Measurements from ENCODE around the gene CDON. TPM values are rescaled to one million over a fixed set of nuclear protein-coding genes. Genes with fewer than 3 reads are reported as not detected.

The CDON gene
- total and polyA plus RNA-seq, 9 of the 15 experiments (the other 6 are each of a cell fraction or from before 2014, with no cell fraction given): 0.08 to 0.64 (median 0.40) TPM

GRCh38 chr11:125931668-125932067, 131.0 kb downstream of the CDON start:
- ATAC-seq (no peak), DNase-seq (ENCODE audit: extremely low read depth in 1 of 4, low spot score in 3 of 4) (no peak), FAIRE-seq (no peak)
- POLR2A ChIA-PET: interaction anchor here (0.5 to 1.3 kb wide), 6 partner anchors 14 to 258 kb away, joined by 3 to 7 read pairs (median 4); partner anchors contain the start of gene VSIG10L2
- intact Hi-C loops (cut with micrococcal nuclease) (no loop called here), in situ Hi-C loops (cut with MboI) (no loop called here)
- CTCF ChIA-PET (ENCODE audit: low intra/inter-chr PET ratio): no interaction called here
- peak; percentile 48 for TF ChIP-seq MAFK (IDR thresholded peaks at IDR 0.05; ENCODE audit: low read length)
- no peak for TF ChIP-seq SNIP1 (IDR thresholded peaks at IDR 0.05; ENCODE audit: low read depth)
- TF ChIP-seq MAFG (tag; conservative IDR thresholded peaks at IDR 0.05): peak; percentile 54
- TF ChIP-seq SRSF9 (IDR thresholded peaks at IDR 0.05; ENCODE audit: borderline replicate concordance, low read depth, low read length): no peak
- TF ChIP-seq ZNF316 (IDR thresholded peaks at IDR 0.05): peak; percentile 63
- peak; percentile 64; the same call in 1 of the 2 replicates for TF ChIP-seq C11orf30 (IDR thresholded peaks at IDR 0.05; ENCODE audit: low read depth)
- TF ChIP-seq MAFF (IDR thresholded peaks at IDR 0.05; ENCODE audit: low read length): peak; percentile 70
- no TSS peak for BruUV-seq (replicated peaks)
- peaks cover 2 to 12% of the 10 kb centered on the region in 2 experiments; a peak in 2 of 5 replicates for H3K27me3 ChIP-seq (ENCODE audit: control insufficient read depth in 2 of 2, insufficient read depth in 2 of 2, low read length in 2 of 2)
- H3K9me3 ChIP-seq (replicated peaks; ENCODE audit: control insufficient read depth, insufficient read depth, low read depth, low read length): no peaks in the 10 kb centered on the region
- H3K4me1 ChIP-seq (replicated peaks in 1 of 2; ENCODE audit: control insufficient read depth in 2 of 2, insufficient read depth in 2 of 2, low read length in 2 of 2): peaks cover 4 to 9% of the 10 kb centered on the region in 2 experiments; a peak in 4 of 5 replicates
- H3K79me2 ChIP-seq (ENCODE audit: control insufficient read depth, insufficient read depth, low read length): no peaks in the 10 kb centered on the region
- no peaks in the 10 kb centered on the region for H4K20me1 ChIP-seq (replicated peaks; ENCODE audit: control insufficient read depth, insufficient read depth, low read length)
- no peaks in the 10 kb centered on the region for H3K9me1 ChIP-seq (ENCODE audit: control insufficient read depth, insufficient read depth, low read length)
- H3K4me3 ChIP-seq: no peak overlapping the region
- no peaks in the 10 kb centered on the region for H3K36me3 ChIP-seq (ENCODE audit: control insufficient read depth, insufficient read depth, low read length)
- H3K4me2 ChIP-seq (ENCODE audit: insufficient read depth, low read length): no peak overlapping the region
- H2AFZ ChIP-seq (ENCODE audit: low read depth, low read length): no peak overlapping the region
- H3K27ac ChIP-seq (ENCODE audit: extremely low read depth, low read depth, low read length): no peak overlapping the region
- WGBS (ENCODE audit: insufficient coverage, low coverage, missing lambda C conversion rate): 5% methylated on average over 6 of the region's 6 CpGs
- no peak overlapping the region for H3K9ac ChIP-seq (ENCODE audit: insufficient read depth in 1 of 2, low read depth in 2 of 2, low read length in 2 of 2)

- Histone ChIP-seq H3K9ac (ENCODE audit: insufficient read depth in 1 of 2, low read depth in 2 of 2, low read length in 2 of 2) (no peak overlapping the region), H3K4me1 (replicated peaks in 1 of 2; ENCODE audit: control insufficient read depth in 2 of 2, insufficient read depth in 2 of 2, low read length in 2 of 2) (peaks cover 4 to 9% of the 10 kb centered on the region in 2 experiments; a peak in 4 of 5 replicates), H3K9me3 (replicated peaks; ENCODE audit: control insufficient read depth, insufficient read depth, low read depth, low read length) (no peaks in the 10 kb centered on the region), H3K9me1 (ENCODE audit: control insufficient read depth, insufficient read depth, low read length) (no peaks in the 10 kb centered on the region), H3K27ac (ENCODE audit: extremely low read depth, low read depth, low read length) (no peak overlapping the region), H2AFZ (ENCODE audit: low read depth, low read length) (no peak overlapping the region), H4K20me1 (replicated peaks; ENCODE audit: control insufficient read depth, insufficient read depth, low read length) (no peaks in the 10 kb centered on the region), H3K36me3 (ENCODE audit: control insufficient read depth, insufficient read depth, low read length) (no peaks in the 10 kb centered on the region), H3K4me3 (no peak overlapping the region), H3K79me2 (ENCODE audit: control insufficient read depth, insufficient read depth, low read length) (no peaks in the 10 kb centered on the region), H3K27me3 (ENCODE audit: control insufficient read depth in 2 of 2, insufficient read depth in 2 of 2, low read length in 2 of 2) (peaks cover 2 to 15% of the 10 kb centered on the region in 2 experiments; a peak in 2 of 5 replicates), H3K4me2 (ENCODE audit: insufficient read depth, low read length) (no peak overlapping the region)
- no peak for ATAC-seq
- in situ Hi-C loops (cut with MboI): no loop called here
- FAIRE-seq: no peak
- TF ChIP-seq ZNF3 (CRISPR knock-in tag; IDR thresholded peaks at IDR 0.05): no peak
- no peak for TF ChIP-seq RBFOX2 (IDR thresholded peaks at IDR 0.05; ENCODE audit: low read depth, low read length)
- CTCF ChIA-PET (ENCODE audit: low intra/inter-chr PET ratio): no interaction called here
- no peak for DNase-seq (ENCODE audit: extremely low read depth in 1 of 4, low spot score in 3 of 4)
- POLR2A ChIA-PET: interaction anchor here (0.5 to 1.3 kb wide), 4 partner anchors 14 to 259 kb away, joined by 3 to 7 read pairs (median 4); partner anchors contain the start of gene VSIG10L2
- WGBS (ENCODE audit: insufficient coverage, low coverage, missing lambda C conversion rate): 5% methylated on average over 3 of the region's 3 CpGs
- intact Hi-C loops (cut with micrococcal nuclease): no loop called here
- no TSS peak for BruUV-seq (replicated peaks)
Measured at GRCh38 chr11:125931116-125931515, 131.6 kb downstream of the CDON start.
